K562 (cell line): Measurements from ENCODE around the gene ZMIZ1. TPM values are rescaled to one million over a fixed set of nuclear protein-coding genes. Genes with fewer than 3 reads are reported as not detected.

Source experiments
- ARID3B ChIP-seq: fragments of 250-450 bp; sonication (Bioruptor Pico); IDR thresholded peaks from 2 replicates; pipeline ENCODE4 v1.4.0; 2020; ENCODE audit warnings: borderline replicate concordance
- ARID4B ChIP-seq: sonication (generic); formaldehyde crosslinking; IDR thresholded peaks from 2 replicates; pipeline ENCODE4 v1.8.0; 2022; ENCODE audit warnings: mild to moderate bottlenecking, missing genetic modification reagents
- BDP1 ChIP-seq: IDR thresholded peaks from 3 replicates; pipeline ENCODE4 v1.6.1; 2011; ENCODE audit not compliant: insufficient read length, insufficient read depth
- BRF1 ChIP-seq: IDR thresholded peaks from 3 replicates; pipeline ENCODE4 v1.6.1; 2011; ENCODE audit warnings: borderline replicate concordance, mild to moderate bottlenecking; ENCODE audit not compliant: insufficient read length; ENCODE audit errors: extremely low read depth
- CBX3 ChIP-seq, 2 experiments: IDR thresholded peaks; 1 replicate in 1 of 2; 2 replicates in 1 of 2; pipeline ENCODE4 v1.6.1; 2012; ENCODE audit warnings: inconsistent platforms in 2 of 2, low read length in 2 of 2, borderline replicate concordance in 1 of 2, control low read depth in 1 of 2
- CBX5 ChIP-seq: IDR thresholded peaks from 2 replicates; pipeline ENCODE4 v1.6.1; 2014; ENCODE audit warnings: low read depth, borderline replicate concordance
- CTCF ChIP-seq, 3 experiments: IDR thresholded peaks in 2 of 3; conservative IDR thresholded peaks in 1 of 3; 2 replicates each; pipeline ENCODE4 v1.5.1; 2011 to 2012; ENCODE audit warnings: low read length in 3 of 3, mild to moderate bottlenecking in 3 of 3, control low read depth in 2 of 3, improper control_type of control experiment in 1 of 3, inconsistent platforms in 1 of 3, low read depth in 1 of 3, mixed read lengths in 1 of 3, moderate library complexity in 1 of 3; ENCODE audit not compliant: insufficient read depth in 2 of 3
- DPF2 ChIP-seq: fragments of 450-650 bp; IDR thresholded peaks from 2 replicates; pipeline ENCODE4 v1.6.1; 2016
- ERF ChIP-seq: fragments of 450-650 bp; formaldehyde crosslinking; IDR thresholded peaks from 2 replicates; pipeline ENCODE4 v1.4.0; 2020; ENCODE audit warnings: mild to moderate bottlenecking, mixed read lengths
- FOXA1 ChIP-seq: fragments of 450-650 bp; IDR thresholded peaks from 2 replicates; pipeline ENCODE4 v1.6.1; 2016; ENCODE audit warnings: mild to moderate bottlenecking, borderline replicate concordance
- KDM5B ChIP-seq: fragments of 200-600 bp; sonication (generic); IDR thresholded peaks from 2 replicates; pipeline ENCODE4 v1.6.1; 2012; ENCODE audit warnings: low read depth, mild to moderate bottlenecking, moderate library complexity, low read length, control low read depth, inconsistent platforms; ENCODE audit not compliant: insufficient replicate concordance
- MAX ChIP-seq: sonication (generic); formaldehyde crosslinking; IDR thresholded peaks from 2 replicates; pipeline ENCODE4 v1.9.0; 2022; ENCODE audit warnings: mild to moderate bottlenecking, missing genetic modification reagents
- MCM7 ChIP-seq, 2 experiments: fragments of 450-650 bp; IDR thresholded peaks; 2 replicates each; pipeline ENCODE4 v1.6.1; 2016 to 2018
- MECOM ChIP-seq: fragments of 250-450 bp; sonication (Bioruptor Pico); IDR thresholded peaks from 2 replicates; pipeline ENCODE4 v1.8.0; 2022; ENCODE audit warnings: inconsistent platforms
- PHF8 ChIP-seq: fragments of 200-600 bp; sonication (generic); IDR thresholded peaks from 2 replicates; pipeline ENCODE4 v1.6.1; 2012; ENCODE audit warnings: mixed run types, mild to moderate bottlenecking, inconsistent platforms, low read length, moderate library complexity, borderline replicate concordance
- PRPF4 ChIP-seq: fragments of 200-400 bp; formaldehyde crosslinking; IDR thresholded peaks from one replicate; pipeline ENCODE4 v1.6.1; 2017; ENCODE audit warnings: low read length, low read depth, mild to moderate bottlenecking; ENCODE audit not compliant: insufficient read depth, poor library complexity, severe bottlenecking
- USF1 ChIP-seq: sonication (generic); formaldehyde crosslinking; IDR thresholded peaks from 2 replicates; pipeline ENCODE4 v1.9.0; 2022; ENCODE audit warnings: mild to moderate bottlenecking, missing genetic modification reagents
- ZNF699 ChIP-seq: fragments of 250-450 bp; sonication (Bioruptor Pico); IDR thresholded peaks from 2 replicates; pipeline ENCODE4 v1.8.0; 2021; ENCODE audit warnings: mild to moderate bottlenecking, moderate library complexity; ENCODE audit not compliant: insufficient replicate concordance
- polyA plus RNA-seq, 8 experiments: library from polyadenylated mRNA; depleted of rRNA in 4 of 8; stranded (reverse) in 5 of 8; unstranded in 3 of 8; fragments of >200 nt; fragmentation: Nextera tagmentation in 2 of 8; fragmentation: Illumina TruSeq in 1 of 8; extraction: Ambion mirVana in 2 of 8; extraction: Trizol in 1 of 8; gene quantifications; 2 replicates each; pipeline versions ENCODE4 v1.2.1 to v1.2.3, GENCODE V29; 2011 to 2014; ENCODE audit warnings: inconsistent platforms in 1 of 8, missing spikeins in 1 of 8
- total RNA-seq, 7 experiments: library from RNA; depleted of rRNA in 6 of 7; stranded (reverse); fragments of >200 nt in 6 of 7; fragmentation: Illumina TruSeq in 2 of 7; extraction: Trizol in 2 of 7; gene quantifications; 2 replicates each; pipeline versions ENCODE4 v1.2.1 to v1.2.3, GENCODE V29; 2011 to 2021; ENCODE audit warnings: low replicate concordance in 1 of 7

The ZMIZ1 gene
- total and polyA plus RNA-seq, 9 of the 15 experiments (the other 6 are each of a cell fraction or from before 2014, with no cell fraction given), result 1.0 to 37.3 (median 4.3) TPM

GRCh38 chr10:79069325-79070080 is 737 bp downstream of the ZMIZ1 start (continued):
- TF ChIP-seq FOXA1 (no peak), ZNF699 (CRISPR knock-in tag) (no peak), BRF1 (no peak), MECOM (CRISPR knock-in tag) (no peak), PHF8 (peak; percentile 18; the same call in 1 of the 2 replicates), ARID4B (CRISPR knock-in tag) (peak; percentile 41; the same call in 1 of the 2 replicates), CBX3 (IDR thresholded peaks at IDR 0.05; ENCODE audit: borderline replicate concordance in 1 of 2, low read length in 2 of 2) (no peak), ERF (no peak), KDM5B (peak; percentile 58), MAX (CRISPR knock-in tag) (no peak; the same call in 1 of the 2 replicates), PRPF4 (no peak), DPF2 (0 out of 2 replicates have a peak, but pooled peaks have one; percentile 14), CTCF (IDR thresholded peaks at IDR 0.05 in 2 of 3, conservative IDR thresholded peaks at IDR 0.05 in 1 of 3; ENCODE audit: insufficient read depth in 2 of 3, low read depth in 1 of 3, low read length in 3 of 3) (0 out of 6 replicates have a peak, but pooled peaks of 1 of the 3 experiments have one; percentile 8), ARID3B (CRISPR knock-in tag) (no peak), USF1 (CRISPR knock-in tag) (no peak; the same call in 1 of the 2 replicates), MCM7 (IDR thresholded peaks at IDR 0.05) (no peak), BDP1 (no peak), CBX5 (no peak)
